Spinal cord (tissue), 10 donors: ENCODE data around the gene BLOC1S4. TPM values are rescaled to one million over a fixed set of nuclear protein-coding genes. Genes with fewer than 3 reads are reported as not detected.
"Not testable (repeated sequence)": the region's sequence is repeated elsewhere in the genome, so short reads cannot be mapped to it uniquely, and the experiment has no call there.

Source experiments
- DNase-seq, 6 donors: peaks; one replicate each; pipeline versions ENCODE4 v3.0.0 to v3.0.0-alpha.2; 2013 to 2015; ENCODE audit warnings: low spot score in 6 of 6, low read depth in 4 of 6
- H3K27ac ChIP-seq: one replicate; pipeline ENCODE4 v1.5.1; 2013; ENCODE audit warnings: low read depth, low read length, control low read depth
- H3K27me3 ChIP-seq: one replicate; pipeline ENCODE4 v1.6.1; 2013; ENCODE audit warnings: low read length; ENCODE audit not compliant: control insufficient read depth, insufficient read depth
- H3K36me3 ChIP-seq: one replicate; pipeline ENCODE4 v1.6.1; 2013; ENCODE audit warnings: low read length; ENCODE audit not compliant: control insufficient read depth, insufficient read depth
- H3K4me1 ChIP-seq: one replicate; pipeline ENCODE4 v1.6.1; 2013; ENCODE audit warnings: low read length; ENCODE audit not compliant: control insufficient read depth, insufficient read depth
- H3K4me3 ChIP-seq: one replicate; pipeline ENCODE4 v1.5.1; 2013; ENCODE audit warnings: low read depth, low read length, control low read depth
- H3K9me3 ChIP-seq: one replicate; pipeline ENCODE4 v1.6.1; 2013; ENCODE audit warnings: low read length; ENCODE audit not compliant: control insufficient read depth, insufficient read depth
- WGBS: methylation state at CpG from one replicate; pipeline ENCODE4 v1.1.5; 2013; ENCODE audit warnings: missing lambda C conversion rate; ENCODE audit not compliant: insufficient coverage; 5-methylcytosine and 5-hydroxymethylcytosine counted together
- polyA plus RNA-seq, 2 donors: library from polyadenylated mRNA; unstranded; fragments of 120-200 nt; gene quantifications; one replicate each; pipeline ENCODE4 v1.2.1, GENCODE V29; 2013; ENCODE audit not compliant: insufficient read length in 2 of 2
- total RNA-seq, 2 donors: library from RNA; depleted of rRNA in 1 of 2; stranded (reverse); fragments of 120-200 nt in 1 of 2; fragments of >200 nt in 1 of 2; gene quantifications; one replicate each; pipeline versions ENCODE4 v1.2.3 to v1.2.4, GENCODE V29; 2013 to 2014
- donor health status: healthy.

BLOC1S4 gene
- total and polyA plus RNA-seq, 4 donors = 6.5 to 14.1 (median 11.9) TPM

DNA sequence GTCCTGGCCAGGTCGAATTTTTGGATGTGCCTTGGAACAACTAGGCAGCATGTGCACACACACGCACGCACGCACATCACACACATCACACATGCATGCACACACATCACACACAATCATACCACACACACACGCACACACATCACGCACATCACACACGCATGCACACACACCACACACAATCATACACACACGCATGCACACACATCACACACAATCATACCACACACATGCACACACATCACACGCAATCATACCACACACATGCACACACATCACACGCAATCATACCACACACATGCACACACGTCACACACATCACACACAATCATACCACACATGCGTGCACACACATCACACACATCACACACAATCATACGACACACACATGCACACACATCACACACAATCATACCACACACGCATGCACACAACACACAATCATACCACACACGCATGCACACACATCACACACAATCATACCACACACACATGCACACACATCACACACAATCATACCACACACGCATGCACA lies 9.5 kb downstream of the BLOC1S4 start:
- H3K27me3 ChIP-seq, H3K27ac ChIP-seq, H3K9me3 ChIP-seq, H3K36me3 ChIP-seq, H3K4me3 ChIP-seq, DNase-seq: not testable (repeated sequence)
- 90% methylated on average over 8 of the region's 16 CpGs for WGBS
- H3K4me1 ChIP-seq = peaks cover 49% of the 10 kb centered on the region

DNA sequence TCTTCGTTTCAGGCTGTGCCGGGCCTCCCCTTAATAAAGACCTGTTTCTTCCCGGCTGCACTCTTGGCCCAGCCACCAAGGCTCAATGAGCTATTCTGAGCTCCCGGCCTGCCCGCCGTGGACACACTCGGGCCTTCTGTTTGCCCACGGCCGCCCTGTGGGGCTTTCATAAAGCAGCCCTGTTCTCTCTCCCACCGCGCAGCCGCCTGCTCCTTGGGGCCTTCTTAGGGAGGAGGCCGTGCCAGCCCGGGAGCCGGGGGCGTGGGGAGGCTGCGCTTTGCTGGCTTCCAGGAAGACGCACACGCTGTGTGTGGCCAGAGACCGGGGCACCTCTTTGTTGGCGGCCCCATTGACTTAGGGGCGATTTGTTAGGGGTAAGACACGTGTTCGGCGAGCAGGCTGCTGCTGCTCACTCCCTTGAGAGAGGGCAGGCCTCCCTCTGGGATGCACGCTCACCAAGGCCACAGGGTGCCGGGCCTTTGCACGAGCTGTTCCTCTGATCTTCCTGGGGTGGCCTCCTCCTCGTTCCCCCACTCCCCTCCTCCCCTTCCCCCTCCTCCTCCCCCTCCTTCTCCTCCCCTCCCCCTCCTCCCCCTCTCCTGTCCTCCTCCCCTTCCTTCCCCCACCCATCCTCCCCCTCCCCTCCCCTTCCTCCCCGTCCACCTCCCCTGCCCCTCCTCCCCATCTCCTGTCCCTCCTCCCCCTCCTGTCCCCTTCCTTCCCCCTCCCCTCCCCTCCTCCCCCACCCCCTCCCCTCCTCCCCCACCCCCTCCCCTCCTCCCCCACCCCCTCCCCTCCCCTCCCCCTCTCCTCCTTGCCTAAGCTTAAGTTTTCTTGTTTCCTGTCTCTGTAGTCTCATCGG lies 11.3 kb downstream of the BLOC1S4 start:
- Histone ChIP-seq H3K27ac (peak overlapping the region; percentile 79), H3K4me1 (peaks cover 53% of the 10 kb centered on the region), H3K4me3 (peak overlapping the region; percentile 16), H3K27me3 (no peaks in the 10 kb centered on the region), H3K36me3 (no peaks in the 10 kb centered on the region), H3K9me3 (no peaks in the 10 kb centered on the region)
- DNase-seq = peak in 5 of 6 donors; percentile 46 to 92 (median 72)
- WGBS = 17% methylated on average over 26 of the region's 31 CpGs

DNA sequence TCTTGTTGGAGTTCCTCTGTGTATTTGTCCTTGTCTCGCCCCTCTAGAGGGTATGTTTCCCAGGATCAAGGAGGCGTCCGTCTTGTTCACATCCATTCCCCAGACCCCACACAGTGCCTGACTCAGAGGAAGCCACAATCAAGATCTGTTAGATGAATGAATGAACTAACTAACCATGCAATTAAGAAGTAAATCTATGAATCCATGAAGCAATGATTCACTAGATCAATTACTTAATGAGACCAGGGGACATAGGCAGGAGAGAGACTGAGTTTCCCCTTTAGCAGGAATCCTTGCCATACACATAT lies 11.9 kb downstream of the BLOC1S4 start:
- Histone ChIP-seq H3K4me1 (peaks cover 57% of the 10 kb centered on the region), H3K4me3 (no peak overlapping the region), H3K27ac (no peak overlapping the region), H3K36me3 (no peaks in the 10 kb centered on the region), H3K9me3 (no peaks in the 10 kb centered on the region), H3K27me3 (no peaks in the 10 kb centered on the region)
- peak in 1 of 6 donors; percentile 8 for DNase-seq
- WGBS = 80% methylated on average over 1 of the region's 3 CpGs

DNA sequence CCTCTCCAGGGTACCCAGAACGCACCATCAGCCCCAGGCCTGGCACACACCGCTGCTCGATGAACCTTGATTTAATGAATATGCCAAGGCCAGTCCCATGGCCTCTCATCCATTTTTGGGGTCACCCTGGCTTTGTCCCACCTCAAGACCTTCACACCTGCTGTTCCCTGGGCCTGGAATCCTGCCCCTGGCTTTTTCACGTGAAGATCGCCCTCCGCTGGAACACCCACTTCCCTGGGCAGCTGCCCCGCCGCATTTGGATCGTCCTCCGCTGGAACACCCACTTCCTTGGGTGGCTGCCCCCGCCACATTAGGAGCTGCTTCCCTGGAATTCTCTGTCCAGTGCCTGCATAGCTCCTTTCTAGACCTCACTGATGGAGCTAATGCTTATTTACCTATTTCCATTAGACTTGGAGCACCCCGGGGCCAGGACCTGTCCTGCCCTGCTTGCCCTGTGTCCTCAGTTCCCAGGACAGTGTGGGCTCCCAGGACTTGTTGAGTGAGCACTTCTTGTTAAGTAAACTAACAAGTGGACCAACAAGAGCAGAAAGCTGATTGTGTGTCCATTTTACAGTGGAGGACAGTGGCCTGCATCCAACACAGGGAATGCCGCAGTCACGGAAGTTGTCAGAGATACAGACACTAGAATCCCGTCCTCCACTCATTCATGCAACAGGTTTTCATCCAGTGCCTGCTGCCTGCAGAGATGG lies 12.5 kb downstream of the BLOC1S4 start:
- Histone ChIP-seq H3K9me3 (no peaks in the 10 kb centered on the region), H3K4me3 (no peak overlapping the region), H3K27ac (no peak overlapping the region), H3K36me3 (no peaks in the 10 kb centered on the region), H3K4me1 (peaks cover 58% of the 10 kb centered on the region), H3K27me3 (no peaks in the 10 kb centered on the region)
- 88% methylated on average over 14 of the region's 15 CpGs for WGBS
- DNase-seq = no peak

DNA sequence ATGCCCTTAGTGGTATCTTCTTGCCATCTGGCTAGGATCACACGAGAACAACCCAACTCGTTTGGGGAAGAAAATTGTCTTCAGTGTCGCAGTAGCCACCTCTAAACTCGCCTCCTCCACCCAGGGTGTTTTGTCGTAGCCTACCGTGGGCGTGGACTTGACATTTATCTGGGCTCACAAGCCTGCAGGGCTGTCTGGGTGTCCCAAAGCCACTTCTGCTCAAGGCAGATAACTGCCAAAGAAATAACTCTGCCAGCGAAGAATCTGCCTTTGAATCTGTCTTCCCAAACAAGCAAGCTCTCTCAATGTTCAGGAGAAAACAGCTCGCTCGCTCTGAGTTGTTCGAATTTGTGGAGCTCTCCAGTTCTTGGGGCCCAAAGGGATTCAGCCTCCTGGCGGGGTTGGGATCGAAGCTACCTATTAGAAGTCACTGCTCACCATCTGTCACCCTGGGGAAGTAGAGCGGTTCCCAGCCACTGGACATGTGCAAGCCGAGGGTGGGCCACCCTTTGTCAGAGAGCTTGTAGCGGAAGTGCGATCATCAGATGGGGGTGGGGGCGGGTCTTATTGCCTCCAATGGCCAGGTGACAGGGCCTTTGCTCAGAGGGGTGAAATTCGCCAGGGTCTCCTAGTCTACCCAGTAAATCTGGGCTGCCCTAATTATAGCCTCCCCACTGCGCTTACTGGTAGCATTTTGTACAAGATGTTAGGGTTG lies 14.8 kb downstream of the BLOC1S4 start:
- no peak overlapping the region for H3K4me3 ChIP-seq
- no peaks in the 10 kb centered on the region for H3K36me3 ChIP-seq
- H3K27me3 ChIP-seq = no peaks in the 10 kb centered on the region
- H3K27ac ChIP-seq = no peak overlapping the region
- peak in 2 of 6 donors; percentile 6 to 72 for DNase-seq
- H3K4me1 ChIP-seq = peaks cover 42% of the 10 kb centered on the region
- no peaks in the 10 kb centered on the region for H3K9me3 ChIP-seq
- 56% methylated on average over 17 of the region's 20 CpGs for WGBS

DNA sequence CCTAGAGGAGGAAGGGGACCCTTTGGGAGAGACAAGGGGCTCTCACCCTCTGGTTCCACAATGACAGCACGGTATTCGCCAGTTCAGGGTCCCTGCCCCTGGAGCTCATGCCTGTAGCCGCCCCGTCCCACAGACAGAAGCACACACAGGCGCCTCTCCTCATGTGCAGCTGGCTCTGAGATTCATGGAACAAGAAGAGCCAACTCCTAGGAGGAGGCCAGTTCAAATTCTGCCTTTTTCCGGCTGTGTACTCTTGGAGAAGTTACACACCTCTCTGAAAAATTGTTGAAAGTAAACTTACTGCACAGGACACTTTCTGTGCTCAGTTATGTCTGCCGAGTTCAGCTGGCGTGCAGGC lies 15.3 kb downstream of the BLOC1S4 start:
- Histone ChIP-seq H3K27me3 (no peaks in the 10 kb centered on the region), H3K4me3 (no peak overlapping the region), H3K4me1 (peaks cover 42% of the 10 kb centered on the region), H3K27ac (no peak overlapping the region), H3K36me3 (no peaks in the 10 kb centered on the region), H3K9me3 (no peaks in the 10 kb centered on the region)
- no peak for DNase-seq
- 94% methylated on average over 8 of the region's 8 CpGs for WGBS

DNA sequence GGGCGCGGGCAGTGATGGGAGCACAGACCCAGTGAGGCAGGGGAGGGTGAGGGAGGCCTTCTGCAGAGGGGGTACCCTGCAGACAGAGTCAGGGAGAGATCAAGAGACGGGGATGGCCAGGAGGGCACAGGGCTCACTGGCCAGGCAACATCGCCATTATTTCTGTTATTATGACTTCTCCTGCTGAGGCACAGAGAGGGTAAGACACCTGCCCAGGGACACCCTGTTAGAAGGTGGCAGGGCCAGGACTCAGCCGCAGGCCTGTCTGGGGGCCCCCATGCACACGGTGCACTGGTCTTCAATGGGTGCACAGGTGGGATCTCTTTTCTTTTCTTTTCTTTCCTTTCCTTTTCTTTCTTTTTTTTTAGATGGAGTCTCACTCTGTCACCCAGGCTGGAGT lies 15.8 kb downstream of the BLOC1S4 start:
- Histone ChIP-seq H3K9me3 (no peaks in the 10 kb centered on the region), H3K4me1 (peaks cover 37% of the 10 kb centered on the region), H3K27ac (no peak overlapping the region), H3K36me3 (no peaks in the 10 kb centered on the region), H3K4me3 (no peak overlapping the region), H3K27me3 (no peaks in the 10 kb centered on the region)
- no peak for DNase-seq
- 92% methylated on average over 6 of the region's 6 CpGs for WGBS

DNA sequence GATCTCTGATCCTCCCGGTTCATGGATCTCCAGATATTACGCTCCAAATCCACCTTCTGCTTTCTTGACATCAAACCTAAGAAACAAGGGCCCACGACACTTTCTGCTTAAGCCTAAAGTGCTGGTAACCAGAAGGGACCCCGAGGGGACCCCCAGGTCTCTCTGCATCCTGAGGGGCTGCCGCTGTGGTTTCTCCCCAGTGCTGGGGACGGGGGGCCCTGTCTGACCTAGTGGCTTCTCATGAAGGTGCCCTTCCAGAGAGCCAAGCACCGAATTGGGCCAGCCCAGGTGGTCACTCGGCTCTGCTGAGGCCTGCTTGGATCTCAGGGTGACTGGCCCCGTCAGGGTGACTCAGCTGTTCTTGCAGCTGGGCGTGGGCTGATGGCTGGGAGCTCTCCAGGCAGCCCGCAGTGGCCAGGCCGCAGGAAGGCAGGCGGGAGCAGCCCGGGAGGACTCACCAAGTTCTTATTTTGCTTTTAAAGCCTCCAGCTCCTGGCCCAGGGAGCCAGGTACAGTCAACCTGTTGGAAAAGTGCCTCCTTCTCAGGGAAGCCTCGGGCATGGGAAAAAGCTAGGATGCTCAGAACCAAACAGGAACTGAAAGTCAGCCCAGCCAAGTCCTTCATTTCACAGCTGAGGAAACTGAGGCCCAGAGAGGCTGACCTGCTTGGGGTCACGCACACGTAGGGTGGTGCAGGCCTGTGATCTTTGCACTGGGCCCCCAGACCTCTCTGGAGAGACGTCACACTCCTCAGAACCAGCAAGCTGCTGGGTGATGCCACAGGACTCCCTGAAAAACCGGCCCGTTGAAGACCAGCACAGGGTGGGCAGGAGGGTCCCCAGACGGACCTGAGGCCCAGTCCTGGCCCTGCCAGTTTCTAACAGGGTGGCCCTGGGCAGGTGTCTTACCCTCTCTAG lies 16.7 kb downstream of the BLOC1S4 start:
- WGBS = 81% methylated on average over 19 of the region's 21 CpGs
- Histone ChIP-seq H3K9me3 (no peaks in the 10 kb centered on the region), H3K36me3 (no peaks in the 10 kb centered on the region), H3K4me1 (peaks cover 30% of the 10 kb centered on the region), H3K27me3 (no peaks in the 10 kb centered on the region), H3K27ac (no peak overlapping the region), H3K4me3 (no peak overlapping the region)
- DNase-seq = no peak
